ENCODE measurements around the gene KRTAP1-1.

Gene KRTAP1-1

GRCh38 chr17:40997361-40997760 lies 43.9 kb downstream of the KRTAP1-1 start:
- Histone ChIP-seq H3K4me3 (no peak overlapping the region), H3K4me1 (no peaks in the 10 kb centered on the region), H4K20me1 (no peaks in the 10 kb centered on the region), H3K36me3 (no peaks in the 10 kb centered on the region), H3K9me3 (no peaks in the 10 kb centered on the region), H3K9ac (no peak overlapping the region), H3K27me3 (no peaks in the 10 kb centered on the region), H3K4me2 (no peak overlapping the region), H3K27ac (no peak overlapping the region)
- no peak for TF ChIP-seq Cebpa-rat (IDR thresholded peaks at IDR 0.05)

- no peak for TF ChIP-seq Cebpa-rat (IDR thresholded peaks at IDR 0.05)
- Histone ChIP-seq H3K27ac (no peak overlapping the region), H3K4me3 (no peak overlapping the region), H4K20me1 (no peaks in the 10 kb centered on the region), H3K4me1 (no peaks in the 10 kb centered on the region), H3K4me2 (no peak overlapping the region), H3K9ac (no peak overlapping the region), H3K36me3 (no peaks in the 10 kb centered on the region), H3K27me3 (no peaks in the 10 kb centered on the region), H3K9me3 (no peaks in the 10 kb centered on the region)
Observed at GRCh38 chr17:40996829-40997228, 44.4 kb downstream of the KRTAP1-1 start.

GRCh38 chr17:40995116-40995515 lies 46.1 kb downstream of the KRTAP1-1 start:
- H4K20me1 ChIP-seq: no peaks in the 10 kb centered on the region
- H3K4me1 ChIP-seq: no peaks in the 10 kb centered on the region
- no peaks in the 10 kb centered on the region for H3K36me3 ChIP-seq
- no peaks in the 10 kb centered on the region for H3K27me3 ChIP-seq
- no peak overlapping the region for H3K4me2 ChIP-seq
- H3K27ac ChIP-seq: no peak overlapping the region
- no peak for TF ChIP-seq Cebpa-rat (IDR thresholded peaks at IDR 0.05)
- H3K9ac ChIP-seq: no peak overlapping the region
- no peaks in the 10 kb centered on the region for H3K9me3 ChIP-seq
- H3K4me3 ChIP-seq: no peak overlapping the region

GRCh38 chr17:40993839-40994238 lies 47.4 kb downstream of the KRTAP1-1 start, which contains the start of gene KRTAP3-3:
KRTAP3-3 (minus strand) TSS chr17:40994164; CDS start chr17:40994097, 67 bp downstream.
- no peak within 1 kb of the TSS for H3K9ac ChIP-seq
- TF ChIP-seq Cebpa-rat (IDR thresholded peaks at IDR 0.05): no peak
- H3K9me3 ChIP-seq: no peaks in the 10 kb centered on the region
- H3K4me3 ChIP-seq: no peak within 1 kb of the TSS
- no peaks in the 10 kb centered on the region for H4K20me1 ChIP-seq
- H3K27me3 ChIP-seq: no peaks in the 10 kb centered on the region
- H3K4me2 ChIP-seq: no peak within 1 kb of the TSS
- H3K4me1 ChIP-seq: no peaks in the 10 kb centered on the region
- H3K27ac ChIP-seq: no peak within 1 kb of the TSS
- H3K36me3 ChIP-seq: no peaks in the 10 kb centered on the region

GRCh38 chr17:40993084-40993483 lies 48.2 kb downstream of the KRTAP1-1 start:
- no peak for TF ChIP-seq Cebpa-rat (IDR thresholded peaks at IDR 0.05)
- Histone ChIP-seq H4K20me1 (no peaks in the 10 kb centered on the region), H3K36me3 (no peaks in the 10 kb centered on the region), H3K4me3 (no peak overlapping the region), H3K4me1 (no peaks in the 10 kb centered on the region), H3K9ac (no peak overlapping the region), H3K27ac (no peak overlapping the region), H3K9me3 (no peaks in the 10 kb centered on the region), H3K4me2 (no peak overlapping the region), H3K27me3 (no peaks in the 10 kb centered on the region)

GRCh38 chr17:40992666-40993065 lies 48.6 kb downstream of the KRTAP1-1 start:
- H3K27me3 ChIP-seq: no peaks in the 10 kb centered on the region
- no peak overlapping the region for H3K4me2 ChIP-seq
- H3K36me3 ChIP-seq: no peaks in the 10 kb centered on the region
- H3K4me3 ChIP-seq: no peak overlapping the region
- H3K9ac ChIP-seq: no peak overlapping the region
- H3K9me3 ChIP-seq: no peaks in the 10 kb centered on the region
- no peak overlapping the region for H3K27ac ChIP-seq
- H4K20me1 ChIP-seq: no peaks in the 10 kb centered on the region
- no peak for TF ChIP-seq Cebpa-rat (IDR thresholded peaks at IDR 0.05)
- no peaks in the 10 kb centered on the region for H3K4me1 ChIP-seq

Data from BLaER1 (cell line).